Nephron progenitor cell (in vitro differentiated cells): ENCODE measurements around the gene MYH8.

Experiments used
- DNase-seq: peaks from one replicate; pipeline ENCODE4 v3.0.0; 2021
- H3K27ac Mint-ChIP-seq: 2 replicates; pipeline ENCODE4 v1.8.0; 2021; ENCODE audit warnings: mild to moderate bottlenecking, moderate library complexity, mixed read lengths
- H3K27me3 Mint-ChIP-seq: 2 replicates; pipeline ENCODE4 v1.8.0; 2021; ENCODE audit warnings: mild to moderate bottlenecking, low read depth, mixed read lengths; ENCODE audit not compliant: poor library complexity
- H3K36me3 Mint-ChIP-seq: 2 replicates; pipeline ENCODE4 v1.8.0; 2021; ENCODE audit warnings: low read depth, mixed read lengths
- H3K4me1 Mint-ChIP-seq: 2 replicates; pipeline ENCODE4 v1.8.0; 2021; ENCODE audit warnings: mixed read lengths
- H3K4me3 Mint-ChIP-seq: 2 replicates; pipeline ENCODE4 v1.8.0; 2021; ENCODE audit warnings: mild to moderate bottlenecking, moderate library complexity, mixed read lengths
- H3K9me3 Mint-ChIP-seq: 2 replicates; pipeline ENCODE4 v1.8.0; 2021; ENCODE audit warnings: mild to moderate bottlenecking, moderate library complexity, mixed read lengths
- TF ChIP-seq, protein P1 (sequence below): fragments of 200-600 bp; sonication (generic); IDR thresholded peaks from 2 replicates; pipeline ENCODE4 v1.5.0; 2021; ENCODE audit warnings: antibody characterized with exemption

MYH8 gene

DNA sequence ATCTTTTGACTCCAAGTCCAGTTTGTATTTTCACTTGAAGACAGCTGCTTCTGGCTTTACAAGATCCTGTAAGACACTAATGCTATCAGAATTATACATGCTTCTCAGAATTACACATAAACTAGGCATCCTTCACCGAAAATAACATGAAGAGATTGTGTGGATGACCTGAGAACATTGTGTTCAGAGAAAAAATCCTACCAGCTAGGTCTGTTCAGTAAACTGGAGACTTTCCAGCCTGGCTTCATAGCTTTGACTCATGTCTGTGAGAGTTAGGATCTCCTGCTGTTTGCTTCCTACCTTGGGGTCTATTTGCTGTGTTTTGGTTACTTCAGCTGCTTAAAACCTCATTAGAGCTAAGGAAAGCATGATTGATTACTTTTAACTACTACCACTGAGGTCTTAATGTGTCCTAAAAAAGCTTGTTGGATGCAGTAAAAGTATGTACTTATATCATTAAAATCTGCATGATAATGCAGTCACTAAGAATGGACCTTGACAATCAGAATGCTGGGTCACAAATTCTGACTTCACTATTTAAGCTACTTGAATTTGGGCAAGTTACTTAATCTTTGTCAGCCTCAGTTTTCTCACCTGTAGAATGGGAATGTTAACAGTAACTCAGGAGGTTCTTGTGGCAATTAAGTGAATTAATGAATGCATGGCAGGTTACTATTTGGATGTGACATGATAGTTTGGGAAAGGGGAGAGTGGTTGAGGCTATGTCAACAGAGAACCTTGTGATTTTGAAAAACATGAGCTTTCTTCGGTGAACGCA is 40.9 kb downstream of the MYH8 start:
- peaks cover 42% of the 10 kb centered on the region for H3K4me1 Mint-ChIP-seq
- peaks cover 3% of the 10 kb centered on the region for H3K9me3 Mint-ChIP-seq
- peaks cover 5% of the 10 kb centered on the region for H3K27me3 Mint-ChIP-seq
- no peak overlapping the region for H3K4me3 Mint-ChIP-seq
- DNase-seq, result no peak
- no peaks in the 10 kb centered on the region for H3K36me3 Mint-ChIP-seq
- TF ChIP-seq, protein P1, sequence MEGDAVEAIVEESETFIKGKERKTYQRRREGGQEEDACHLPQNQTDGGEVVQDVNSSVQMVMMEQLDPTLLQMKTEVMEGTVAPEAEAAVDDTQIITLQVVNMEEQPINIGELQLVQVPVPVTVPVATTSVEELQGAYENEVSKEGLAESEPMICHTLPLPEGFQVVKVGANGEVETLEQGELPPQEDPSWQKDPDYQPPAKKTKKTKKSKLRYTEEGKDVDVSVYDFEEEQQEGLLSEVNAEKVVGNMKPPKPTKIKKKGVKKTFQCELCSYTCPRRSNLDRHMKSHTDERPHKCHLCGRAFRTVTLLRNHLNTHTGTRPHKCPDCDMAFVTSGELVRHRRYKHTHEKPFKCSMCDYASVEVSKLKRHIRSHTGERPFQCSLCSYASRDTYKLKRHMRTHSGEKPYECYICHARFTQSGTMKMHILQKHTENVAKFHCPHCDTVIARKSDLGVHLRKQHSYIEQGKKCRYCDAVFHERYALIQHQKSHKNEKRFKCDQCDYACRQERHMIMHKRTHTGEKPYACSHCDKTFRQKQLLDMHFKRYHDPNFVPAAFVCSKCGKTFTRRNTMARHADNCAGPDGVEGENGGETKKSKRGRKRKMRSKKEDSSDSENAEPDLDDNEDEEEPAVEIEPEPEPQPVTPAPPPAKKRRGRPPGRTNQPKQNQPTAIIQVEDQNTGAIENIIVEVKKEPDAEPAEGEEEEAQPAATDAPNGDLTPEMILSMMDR, result no peak
- no peak overlapping the region for H3K27ac Mint-ChIP-seq

DNA sequence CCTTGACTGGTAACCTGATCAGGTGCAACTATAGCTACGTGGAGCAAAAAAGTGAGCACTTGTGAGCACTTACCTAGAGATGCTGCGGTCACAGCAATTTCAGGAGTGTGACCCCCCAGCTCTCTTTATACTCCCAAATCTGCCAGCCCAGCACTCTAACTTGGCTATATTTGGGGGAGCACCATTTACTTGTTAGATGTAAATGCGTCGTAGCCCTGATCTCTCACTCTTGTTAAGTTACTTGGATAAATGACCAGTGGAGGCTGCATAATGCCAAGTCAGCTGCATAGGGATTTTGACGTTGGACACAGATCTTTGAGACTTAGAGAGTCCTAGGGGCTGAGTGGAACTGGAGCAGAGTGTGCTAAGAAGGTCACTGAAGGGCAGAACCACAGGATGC is 48.8 kb downstream of the MYH8 start, which contains the start of gene MYH13:
Gene MYH13, minus strand, starts transcription at position 101 of the 400 bp plus-strand sequence. CDS start 8,476 bp downstream, outside the sequence.
- H3K4me3 Mint-ChIP-seq, result no peak within 1 kb of the TSS
- TF ChIP-seq, protein P1, result no peak

DNA sequence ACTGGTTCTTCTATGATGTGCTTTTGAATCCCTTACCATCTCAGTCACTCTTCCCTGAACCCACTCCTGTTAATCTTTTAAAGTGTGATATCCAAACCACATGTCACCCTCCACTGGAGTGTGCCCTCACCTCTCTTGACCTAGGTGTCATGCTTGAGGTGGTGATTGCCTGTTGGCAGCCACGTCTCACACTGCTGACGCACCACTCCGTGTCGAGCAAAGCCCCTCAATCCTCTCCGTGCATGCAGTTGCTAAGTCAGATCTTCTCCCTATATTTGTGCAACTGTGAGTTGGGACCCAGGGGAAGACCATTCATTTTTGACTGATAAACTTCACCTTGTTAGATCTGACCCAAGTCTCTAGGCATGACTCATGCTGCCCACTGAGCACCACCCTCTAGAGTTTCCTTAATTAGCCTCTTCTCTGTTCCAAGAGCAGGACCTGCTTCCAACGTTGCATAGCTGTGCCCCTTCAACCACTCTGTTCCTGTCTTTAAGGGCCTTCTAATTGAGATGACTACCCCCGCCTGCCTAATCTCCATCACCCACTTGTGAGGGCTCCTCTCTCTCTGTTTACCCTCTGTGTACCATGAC is 51.6 kb downstream of the MYH8 start:
- H3K4me3 Mint-ChIP-seq, result no peak overlapping the region

More for the DNA sequence above, 48.8 kb downstream of the MYH8 start, which contains the start of gene MYH13:
- peaks cover 11% of the 10 kb centered on the region for H3K4me1 Mint-ChIP-seq
- H3K36me3 Mint-ChIP-seq, result no peaks in the 10 kb centered on the region
- no peak for DNase-seq
- H3K27ac Mint-ChIP-seq, result peak within 1 kb of the TSS; percentile 26
- peaks cover 10% of the 10 kb centered on the region for H3K27me3 Mint-ChIP-seq
- H3K9me3 Mint-ChIP-seq, result no peaks in the 10 kb centered on the region

DNA sequence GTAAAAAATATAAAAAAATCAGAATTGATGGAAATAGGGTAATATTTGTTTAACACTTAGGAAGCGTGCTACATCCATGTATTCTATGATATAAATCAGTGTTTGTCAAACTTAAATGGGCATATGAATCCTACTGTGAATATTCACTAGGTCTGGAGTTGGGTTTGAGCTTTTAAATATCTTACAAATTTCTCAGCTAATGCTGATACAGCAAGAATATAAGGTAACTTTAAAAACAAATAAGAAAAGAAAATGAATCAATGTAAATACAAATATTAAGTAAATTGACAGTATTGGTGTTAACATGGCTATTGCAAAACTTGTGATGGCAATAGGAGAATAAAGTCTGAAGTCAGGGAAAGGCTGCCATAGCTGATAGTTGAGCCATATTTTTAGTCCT is 52.5 kb downstream of the MYH8 start:
- TF ChIP-seq, protein P1, result no peak
- H3K27me3 Mint-ChIP-seq, result peaks cover 10% of the 10 kb centered on the region
- H3K4me1 Mint-ChIP-seq, result peaks cover 11% of the 10 kb centered on the region
- H3K27ac Mint-ChIP-seq, result no peak overlapping the region
- DNase-seq, result no peak
- H3K9me3 Mint-ChIP-seq, result no peaks in the 10 kb centered on the region
- H3K4me3 Mint-ChIP-seq, result no peak overlapping the region
- H3K36me3 Mint-ChIP-seq, result no peaks in the 10 kb centered on the region

More for the DNA sequence above, 51.6 kb downstream of the MYH8 start:
- Mint-ChIP-seq H3K9me3 (no peaks in the 10 kb centered on the region), H3K27ac (no peak overlapping the region), H3K4me1 (peaks cover 11% of the 10 kb centered on the region), H3K36me3 (no peaks in the 10 kb centered on the region), H3K27me3 (peaks cover 10% of the 10 kb centered on the region)
- TF ChIP-seq, protein P1, result no peak
- no peak for DNase-seq

DNA sequence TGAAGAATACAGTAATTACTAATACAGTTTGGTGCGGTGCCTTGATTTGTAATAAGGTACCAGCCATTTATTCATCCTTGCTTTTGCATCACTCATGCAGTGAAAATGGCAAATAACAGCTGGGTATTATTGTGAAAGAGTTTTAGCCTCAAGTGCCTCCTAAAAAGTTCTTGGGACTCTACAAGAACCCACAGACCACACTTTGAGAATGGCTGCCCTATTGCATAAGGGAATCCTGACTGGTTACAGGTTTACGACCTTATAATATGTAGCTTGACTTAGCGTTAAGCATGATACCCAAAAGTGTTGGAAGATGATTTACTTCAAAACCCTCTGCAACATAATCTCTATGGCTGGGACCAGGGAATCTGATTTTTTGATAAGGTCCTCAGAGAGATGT is 53.2 kb downstream of the MYH8 start:
- Mint-ChIP-seq H3K9me3 (no peaks in the 10 kb centered on the region), H3K36me3 (no peaks in the 10 kb centered on the region), H3K27ac (no peak overlapping the region), H3K4me3 (no peak overlapping the region), H3K4me1 (peaks cover 11% of the 10 kb centered on the region), H3K27me3 (peaks cover 14% of the 10 kb centered on the region)
- TF ChIP-seq, protein P1, result no peak
- DNase-seq, result no peak
